HG03520 (cell line): ENCODE data around the gene TMEM14A.
A peak's percentile ranks its signal among the peaks of the same experiment; 100 is the strongest.
"Not testable (repeated sequence)": the region's sequence is repeated elsewhere in the genome, so short reads cannot be mapped to it uniquely, and the experiment has no call there.

Experiments used
- ATAC-seq: cut with Tn5 transposase; IDR thresholded peaks from one replicate; pipeline ENCODE4 v1.9.1; 2021; ENCODE audit warnings: mild to moderate bottlenecking, moderate library complexity; ENCODE audit not compliant: unreplicated experiment

Gene TMEM14A

GRCh38 chr6:52655941-52656340 is 15.0 kb upstream of the TMEM14A start:
- not testable (repeated sequence) for ATAC-seq

- ATAC-seq: no peak
These were observed 13.0 kb upstream of the TMEM14A start for GRCh38 chr6:52657870-52658269.

- ATAC-seq: no peak
These were observed 9.4 kb upstream of the TMEM14A start for GRCh38 chr6:52661551-52661950.

- ATAC-seq: no peak
These were observed 8.9 kb upstream of the TMEM14A start for GRCh38 chr6:52662031-52662430.

- ATAC-seq: peak; percentile 39
These were observed 7.6 kb upstream of the TMEM14A start for GRCh38 chr6:52663120-52663935.

- ATAC-seq: no peak
These were observed 7.1 kb upstream of the TMEM14A start for GRCh38 chr6:52663936-52664185.

GRCh38 chr6:52664186-52664990 is 6.5 kb upstream of the TMEM14A start:
- peak; percentile 87 for ATAC-seq

- ATAC-seq: no peak
These were observed 5.8 kb upstream of the TMEM14A start for GRCh38 chr6:52664991-52665686.

GRCh38 chr6:52666071-52666470 is 4.8 kb upstream of the TMEM14A start:
- no peak for ATAC-seq

- no peak for ATAC-seq
These were observed 4.4 kb upstream of the TMEM14A start for GRCh38 chr6:52666523-52666922.

- ATAC-seq: no peak
These were observed 3.3 kb upstream of the TMEM14A start for GRCh38 chr6:52667572-52667971.

GRCh38 chr6:52671676-52672075 is 763 bp downstream of the TMEM14A start:
- no peak for ATAC-seq

- no peak for ATAC-seq
These were observed 1.6 kb downstream of the TMEM14A start for GRCh38 chr6:52672412-52673025.

GRCh38 chr6:52674666-52675065 is 3.8 kb downstream of the TMEM14A start:
- no peak for ATAC-seq

GRCh38 chr6:52675372-52675771 is 4.5 kb downstream of the TMEM14A start:
- no peak for ATAC-seq

GRCh38 chr6:52676631-52677030 is 5.7 kb downstream of the TMEM14A start:
- not testable (repeated sequence) for ATAC-seq

GRCh38 chr6:52681416-52681815 is 10.5 kb downstream of the TMEM14A start:
- no peak for ATAC-seq

- no peak for ATAC-seq
These were observed 16.2 kb downstream of the TMEM14A start for GRCh38 chr6:52686878-52687699.

GRCh38 chr6:52689857-52690256 is 18.9 kb downstream of the TMEM14A start:
- no peak for ATAC-seq

- no peak for ATAC-seq
These were observed 20.8 kb downstream of the TMEM14A start for GRCh38 chr6:52691718-52692117.
